GM03348 (cell line): ENCODE results near the gene PMPCA.
"Not testable (repeated sequence)": the region's sequence is repeated elsewhere in the genome, so short reads cannot be mapped to it uniquely, and the experiment has no call there.

ENCODE experiments used
- DNase-seq: peaks from one replicate; pipeline ENCODE4 v3.0.0; 2012; ENCODE audit warnings: low spot score

PMPCA gene

GRCh38 chr9:136412962-136413361 lies 2.5 kb downstream of the PMPCA start:
- DNase-seq: no peak

GRCh38 chr9:136416427-136416826 lies 6.0 kb downstream of the PMPCA start:
- no peak for DNase-seq

GRCh38 chr9:136416914-136417313 lies 6.5 kb downstream of the PMPCA start:
- no peak for DNase-seq

- no peak for DNase-seq
These were observed 8.0 kb downstream of the PMPCA start for GRCh38 chr9:136418182-136419091.

- DNase-seq: no peak
These were observed 8.6 kb downstream of the PMPCA start for GRCh38 chr9:136419092-136419420.

GRCh38 chr9:136421791-136422190 lies 11.3 kb downstream of the PMPCA start:
- no peak for DNase-seq

- no peak for DNase-seq
These were observed 12.4 kb downstream of the PMPCA start for GRCh38 chr9:136422876-136423275.

GRCh38 chr9:136423432-136424146 lies 13.1 kb downstream of the PMPCA start:
- no peak for DNase-seq

- DNase-seq: no peak
These were observed 14.4 kb downstream of the PMPCA start for GRCh38 chr9:136424750-136425362.

- DNase-seq: not testable (repeated sequence)
These were observed 14.9 kb downstream of the PMPCA start for GRCh38 chr9:136425367-136425766.

GRCh38 chr9:136426787-136427186 lies 16.3 kb downstream of the PMPCA start:
- DNase-seq: no peak

- DNase-seq: no peak
These were observed 18.7 kb downstream of the PMPCA start for GRCh38 chr9:136429075-136429628.

- no peak for DNase-seq
These were observed 19.4 kb downstream of the PMPCA start for GRCh38 chr9:136429683-136430491.

- DNase-seq: no peak
These were observed 20.3 kb downstream of the PMPCA start for GRCh38 chr9:136430588-136431234.

GRCh38 chr9:136431782-136432350 lies 21.4 kb downstream of the PMPCA start:
- no peak for DNase-seq

- DNase-seq: no peak
These were observed 22.1 kb downstream of the PMPCA start for GRCh38 chr9:136432591-136432990.

- DNase-seq: no peak
These were observed 22.7 kb downstream of the PMPCA start for GRCh38 chr9:136433043-136433715.

- DNase-seq: no peak
These were observed 23.6 kb downstream of the PMPCA start for GRCh38 chr9:136433849-136434579.

- no peak for DNase-seq
These were observed 24.2 kb downstream of the PMPCA start for GRCh38 chr9:136434580-136435169.
